Measurements from ENCODE around the gene HPN. TPM values are rescaled to one million over a fixed set of nuclear protein-coding genes. Genes with fewer than 3 reads are reported as not detected.
A peak's percentile ranks its signal among the peaks of the same experiment; 100 is the strongest.

HPN gene
- total and polyA plus RNA-seq, 2 of the 13 experiments (the other 11 are each of a cell fraction or from before 2014, with no cell fraction given), result 46.7 to 261 TPM

DNA sequence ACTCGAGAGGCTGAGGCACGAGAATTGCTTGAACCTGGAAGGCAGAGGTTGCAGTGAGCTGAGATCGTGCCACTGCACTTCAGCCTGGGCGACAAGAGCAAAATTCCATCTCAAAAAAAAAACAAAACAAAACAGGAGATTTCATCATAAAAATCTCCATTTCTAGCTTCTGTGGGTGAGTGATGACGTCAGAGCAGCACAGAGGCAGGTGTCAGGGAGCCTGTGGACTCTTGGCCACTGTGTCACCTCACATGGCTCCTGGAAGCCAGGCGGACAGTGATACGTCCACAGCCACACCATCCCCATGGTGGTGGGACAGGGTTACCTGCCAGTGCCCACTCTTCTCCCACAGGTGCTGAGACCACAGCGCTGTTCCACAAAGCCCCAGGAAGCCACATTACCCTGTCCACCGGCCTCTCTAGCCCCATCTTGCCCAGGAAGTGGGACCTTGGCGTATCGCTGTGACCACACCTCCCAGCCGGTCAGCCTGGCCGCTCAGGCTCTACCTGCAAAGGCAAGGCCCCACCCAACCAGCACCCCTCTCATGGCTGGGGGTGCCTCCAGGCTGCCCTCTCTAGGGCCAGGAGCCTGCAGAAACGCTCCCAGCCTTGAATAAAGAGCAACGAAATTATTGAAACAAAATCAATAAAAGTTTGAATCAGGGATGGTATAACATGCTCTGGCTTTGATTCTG, 71.6 kb downstream of the HPN start (continued):
- TF ChIP-seq, protein P1, sequence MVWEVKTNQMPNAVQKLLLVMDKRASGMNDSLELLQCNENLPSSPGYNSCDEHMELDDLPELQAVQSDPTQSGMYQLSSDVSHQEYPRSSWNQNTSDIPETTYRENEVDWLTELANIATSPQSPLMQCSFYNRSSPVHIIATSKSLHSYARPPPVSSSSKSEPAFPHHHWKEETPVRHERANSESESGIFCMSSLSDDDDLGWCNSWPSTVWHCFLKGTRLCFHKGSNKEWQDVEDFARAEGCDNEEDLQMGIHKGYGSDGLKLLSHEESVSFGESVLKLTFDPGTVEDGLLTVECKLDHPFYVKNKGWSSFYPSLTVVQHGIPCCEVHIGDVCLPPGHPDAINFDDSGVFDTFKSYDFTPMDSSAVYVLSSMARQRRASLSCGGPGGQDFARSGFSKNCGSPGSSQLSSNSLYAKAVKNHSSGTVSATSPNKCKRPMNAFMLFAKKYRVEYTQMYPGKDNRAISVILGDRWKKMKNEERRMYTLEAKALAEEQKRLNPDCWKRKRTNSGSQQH (CRISPR knock-in tag; IDR thresholded peaks at IDR 0.05; ENCODE audit: low read depth), result no peak
- TF ChIP-seq ZNF180 (CRISPR knock-in tag; IDR thresholded peaks at IDR 0.05; ENCODE audit: borderline replicate concordance, low read depth) (no peak), SRSF9 (IDR thresholded peaks at IDR 0.05; ENCODE audit: borderline replicate concordance, insufficient read depth, low read depth, low read length, poor library complexity, severe bottlenecking) (no peak), KAT2B (IDR thresholded peaks at IDR 0.05; ENCODE audit: borderline replicate concordance, low read depth, low read length) (no peak), SALL2 (CRISPR knock-in tag; IDR thresholded peaks at IDR 0.05) (no peak), EED (CRISPR knock-in tag; IDR thresholded peaks at IDR 0.05) (no peak), POLR2G (IDR thresholded peaks at IDR 0.05; ENCODE audit: low read depth, low read length) (no peak), SOX6 (IDR thresholded peaks at IDR 0.05) (no peak), SOX6 (CRISPR knock-in tag; IDR thresholded peaks at IDR 0.05) (no peak), KAT8 (CRISPR knock-in tag; IDR thresholded peaks at IDR 0.05) (no peak), JDP2 (CRISPR knock-in tag; IDR thresholded peaks at IDR 0.05; ENCODE audit: borderline replicate concordance) (no peak), RARA (CRISPR knock-in tag; IDR thresholded peaks at IDR 0.05) (no peak), ZNF557 (CRISPR knock-in tag; IDR thresholded peaks at IDR 0.05) (no peak), SMAD1 (CRISPR knock-in tag; IDR thresholded peaks at IDR 0.05; ENCODE audit: borderline replicate concordance, low read depth) (no peak)
- TF ChIP-seq, protein P2, sequence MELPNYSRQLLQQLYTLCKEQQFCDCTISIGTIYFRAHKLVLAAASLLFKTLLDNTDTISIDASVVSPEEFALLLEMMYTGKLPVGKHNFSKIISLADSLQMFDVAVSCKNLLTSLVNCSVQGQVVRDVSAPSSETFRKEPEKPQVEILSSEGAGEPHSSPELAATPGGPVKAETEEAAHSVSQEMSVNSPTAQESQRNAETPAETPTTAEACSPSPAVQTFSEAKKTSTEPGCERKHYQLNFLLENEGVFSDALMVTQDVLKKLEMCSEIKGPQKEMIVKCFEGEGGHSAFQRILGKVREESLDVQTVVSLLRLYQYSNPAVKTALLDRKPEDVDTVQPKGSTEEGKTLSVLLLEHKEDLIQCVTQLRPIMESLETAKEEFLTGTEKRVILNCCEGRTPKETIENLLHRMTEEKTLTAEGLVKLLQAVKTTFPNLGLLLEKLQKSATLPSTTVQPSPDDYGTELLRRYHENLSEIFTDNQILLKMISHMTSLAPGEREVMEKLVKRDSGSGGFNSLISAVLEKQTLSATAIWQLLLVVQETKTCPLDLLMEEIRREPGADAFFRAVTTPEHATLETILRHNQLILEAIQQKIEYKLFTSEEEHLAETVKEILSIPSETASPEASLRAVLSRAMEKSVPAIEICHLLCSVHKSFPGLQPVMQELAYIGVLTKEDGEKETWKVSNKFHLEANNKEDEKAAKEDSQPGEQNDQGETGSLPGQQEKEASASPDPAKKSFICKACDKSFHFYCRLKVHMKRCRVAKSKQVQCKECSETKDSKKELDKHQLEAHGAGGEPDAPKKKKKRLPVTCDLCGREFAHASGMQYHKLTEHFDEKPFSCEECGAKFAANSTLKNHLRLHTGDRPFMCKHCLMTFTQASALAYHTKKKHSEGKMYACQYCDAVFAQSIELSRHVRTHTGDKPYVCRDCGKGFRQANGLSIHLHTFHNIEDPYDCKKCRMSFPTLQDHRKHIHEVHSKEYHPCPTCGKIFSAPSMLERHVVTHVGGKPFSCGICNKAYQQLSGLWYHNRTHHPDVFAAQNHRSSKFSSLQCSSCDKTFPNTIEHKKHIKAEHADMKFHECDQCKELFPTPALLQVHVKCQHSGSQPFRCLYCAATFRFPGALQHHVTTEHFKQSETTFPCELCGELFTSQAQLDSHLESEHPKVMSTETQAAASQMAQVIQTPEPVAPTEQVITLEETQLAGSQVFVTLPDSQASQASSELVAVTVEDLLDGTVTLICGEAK (IDR thresholded peaks at IDR 0.05), result no peak
- TF ChIP-seq, protein P2 (CRISPR knock-in tag; IDR thresholded peaks at IDR 0.05), result peak; percentile 20; the same call in 1 of the 2 replicates
- TF ChIP-seq, protein P3, sequence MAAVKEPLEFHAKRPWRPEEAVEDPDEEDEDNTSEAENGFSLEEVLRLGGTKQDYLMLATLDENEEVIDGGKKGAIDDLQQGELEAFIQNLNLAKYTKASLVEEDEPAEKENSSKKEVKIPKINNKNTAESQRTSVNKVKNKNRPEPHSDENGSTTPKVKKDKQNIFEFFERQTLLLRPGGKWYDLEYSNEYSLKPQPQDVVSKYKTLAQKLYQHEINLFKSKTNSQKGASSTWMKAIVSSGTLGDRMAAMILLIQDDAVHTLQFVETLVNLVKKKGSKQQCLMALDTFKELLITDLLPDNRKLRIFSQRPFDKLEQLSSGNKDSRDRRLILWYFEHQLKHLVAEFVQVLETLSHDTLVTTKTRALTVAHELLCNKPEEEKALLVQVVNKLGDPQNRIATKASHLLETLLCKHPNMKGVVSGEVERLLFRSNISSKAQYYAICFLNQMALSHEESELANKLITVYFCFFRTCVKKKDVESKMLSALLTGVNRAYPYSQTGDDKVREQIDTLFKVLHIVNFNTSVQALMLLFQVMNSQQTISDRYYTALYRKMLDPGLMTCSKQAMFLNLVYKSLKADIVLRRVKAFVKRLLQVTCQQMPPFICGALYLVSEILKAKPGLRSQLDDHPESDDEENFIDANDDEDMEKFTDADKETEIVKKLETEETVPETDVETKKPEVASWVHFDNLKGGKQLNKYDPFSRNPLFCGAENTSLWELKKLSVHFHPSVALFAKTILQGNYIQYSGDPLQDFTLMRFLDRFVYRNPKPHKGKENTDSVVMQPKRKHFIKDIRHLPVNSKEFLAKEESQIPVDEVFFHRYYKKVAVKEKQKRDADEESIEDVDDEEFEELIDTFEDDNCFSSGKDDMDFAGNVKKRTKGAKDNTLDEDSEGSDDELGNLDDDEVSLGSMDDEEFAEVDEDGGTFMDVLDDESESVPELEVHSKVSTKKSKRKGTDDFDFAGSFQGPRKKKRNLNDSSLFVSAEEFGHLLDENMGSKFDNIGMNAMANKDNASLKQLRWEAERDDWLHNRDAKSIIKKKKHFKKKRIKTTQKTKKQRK (IDR thresholded peaks at IDR 0.05; ENCODE audit: low read length), result no peak
